ENCODE data around the gene ACCS. TPM values are rescaled to one million over a fixed set of nuclear protein-coding genes. Genes with fewer than 3 reads are reported as not detected.

Gene ACCS
- total RNA-seq, 1 donor from 2014 or later: 20.9 TPM

GRCh38 chr11:44036811-44037657 is 29.0 kb upstream of the ACCS start:
- H3K9ac ChIP-seq (ENCODE audit: low read depth in 1 of 3, low read length in 3 of 3): peak overlapping the region in 1 of 3 donors; percentile 33
- no peaks in the 10 kb centered on the region for H3K9me3 ChIP-seq (ENCODE audit: control insufficient read depth in 3 of 3, low read length in 3 of 3)
- peaks cover 0 to 11% (median 0%) of the 10 kb centered on the region in 3 donors for H3K27me3 ChIP-seq (ENCODE audit: control insufficient read depth in 3 of 3, insufficient read depth in 3 of 3, low read length in 3 of 3)
- H3K4me1 ChIP-seq (ENCODE audit: control insufficient read depth in 3 of 3, insufficient read depth in 3 of 3, low read length in 3 of 3): peaks cover 14 to 21% (median 16%) of the 10 kb centered on the region in 3 donors
- peak overlapping the region in 1 of 3 donors; percentile 13 for H3K4me3 ChIP-seq (ENCODE audit: low read length in 3 of 3)
- no peaks in the 10 kb centered on the region for H3K36me3 ChIP-seq (ENCODE audit: control insufficient read depth in 3 of 3, insufficient read depth in 3 of 3, low read length in 3 of 3)
- no peak overlapping the region for H3K27ac ChIP-seq (ENCODE audit: low read depth, low read length)

- Histone ChIP-seq H3K27ac (ENCODE audit: low read depth, low read length) (no peak overlapping the region), H3K4me1 (ENCODE audit: control insufficient read depth in 3 of 3, insufficient read depth in 3 of 3, low read length in 3 of 3) (peaks cover 9 to 15% (median 11%) of the 10 kb centered on the region in 3 donors), H3K9ac (ENCODE audit: low read depth in 1 of 3, low read length in 3 of 3) (no peak overlapping the region), H3K9me3 (ENCODE audit: control insufficient read depth in 3 of 3, low read length in 3 of 3) (no peaks in the 10 kb centered on the region), H3K36me3 (ENCODE audit: control insufficient read depth in 3 of 3, insufficient read depth in 3 of 3, low read length in 3 of 3) (no peaks in the 10 kb centered on the region), H3K27me3 (ENCODE audit: control insufficient read depth in 3 of 3, insufficient read depth in 3 of 3, low read length in 3 of 3) (peaks cover 0 to 7% (median 0%) of the 10 kb centered on the region in 3 donors), H3K4me3 (ENCODE audit: low read length in 3 of 3) (no peak overlapping the region)
Observed at GRCh38 chr11:44037658-44037998, 28.4 kb upstream of the ACCS start.

GRCh38 chr11:44043157-44043556 is 22.9 kb upstream of the ACCS start:
- no peaks in the 10 kb centered on the region for H3K27me3 ChIP-seq (ENCODE audit: control insufficient read depth in 3 of 3, insufficient read depth in 3 of 3, low read length in 3 of 3)
- no peak overlapping the region for H3K4me3 ChIP-seq (ENCODE audit: low read length in 3 of 3)
- H3K4me1 ChIP-seq (ENCODE audit: control insufficient read depth in 3 of 3, insufficient read depth in 3 of 3, low read length in 3 of 3): no peaks in the 10 kb centered on the region
- no peak overlapping the region for H3K27ac ChIP-seq (ENCODE audit: low read depth, low read length)
- H3K9me3 ChIP-seq (ENCODE audit: control insufficient read depth in 3 of 3, low read length in 3 of 3): no peaks in the 10 kb centered on the region
- H3K9ac ChIP-seq (ENCODE audit: low read depth in 1 of 3, low read length in 3 of 3): no peak overlapping the region
- H3K36me3 ChIP-seq (ENCODE audit: control insufficient read depth in 3 of 3, insufficient read depth in 3 of 3, low read length in 3 of 3): no peaks in the 10 kb centered on the region

- Histone ChIP-seq H3K36me3 (ENCODE audit: control insufficient read depth in 3 of 3, insufficient read depth in 3 of 3, low read length in 3 of 3) (no peaks in the 10 kb centered on the region), H3K4me3 (ENCODE audit: low read length in 3 of 3) (no peak overlapping the region), H3K9ac (ENCODE audit: low read depth in 1 of 3, low read length in 3 of 3) (no peak overlapping the region), H3K27me3 (ENCODE audit: control insufficient read depth in 3 of 3, insufficient read depth in 3 of 3, low read length in 3 of 3) (no peaks in the 10 kb centered on the region), H3K9me3 (ENCODE audit: control insufficient read depth in 3 of 3, low read length in 3 of 3) (no peaks in the 10 kb centered on the region), H3K4me1 (ENCODE audit: control insufficient read depth in 3 of 3, insufficient read depth in 3 of 3, low read length in 3 of 3) (no peaks in the 10 kb centered on the region), H3K27ac (ENCODE audit: low read depth, low read length) (no peak overlapping the region)
Observed at GRCh38 chr11:44046182-44046581, 19.9 kb upstream of the ACCS start.

GRCh38 chr11:44047298-44047697 is 18.8 kb upstream of the ACCS start:
- H3K9me3 ChIP-seq (ENCODE audit: control insufficient read depth in 3 of 3, low read length in 3 of 3): no peaks in the 10 kb centered on the region
- no peaks in the 10 kb centered on the region for H3K36me3 ChIP-seq (ENCODE audit: control insufficient read depth in 3 of 3, insufficient read depth in 3 of 3, low read length in 3 of 3)
- H3K4me3 ChIP-seq (ENCODE audit: low read length in 3 of 3): no peak overlapping the region
- no peak overlapping the region for H3K9ac ChIP-seq (ENCODE audit: low read depth in 1 of 3, low read length in 3 of 3)
- no peaks in the 10 kb centered on the region for H3K27me3 ChIP-seq (ENCODE audit: control insufficient read depth in 3 of 3, insufficient read depth in 3 of 3, low read length in 3 of 3)
- H3K4me1 ChIP-seq (ENCODE audit: control insufficient read depth in 3 of 3, insufficient read depth in 3 of 3, low read length in 3 of 3): no peaks in the 10 kb centered on the region
- no peak overlapping the region for H3K27ac ChIP-seq (ENCODE audit: low read depth, low read length)

- Histone ChIP-seq H3K4me3 (ENCODE audit: low read length in 3 of 3) (no peak within 1 kb of the TSS), H3K9ac (ENCODE audit: low read depth in 1 of 3, low read length in 3 of 3) (no peak within 1 kb of the TSS), H3K27me3 (ENCODE audit: control insufficient read depth in 3 of 3, insufficient read depth in 3 of 3, low read length in 3 of 3) (peaks cover 0 to 3% (median 0%) of the 10 kb centered on the region in 3 donors), H3K4me1 (ENCODE audit: control insufficient read depth in 3 of 3, insufficient read depth in 3 of 3, low read length in 3 of 3) (no peaks in the 10 kb centered on the region), H3K9me3 (ENCODE audit: control insufficient read depth in 3 of 3, low read length in 3 of 3) (no peaks in the 10 kb centered on the region), H3K27ac (ENCODE audit: low read depth, low read length) (no peak within 1 kb of the TSS), H3K36me3 (ENCODE audit: control insufficient read depth in 3 of 3, insufficient read depth in 3 of 3, low read length in 3 of 3) (no peaks in the 10 kb centered on the region)
Observed at GRCh38 chr11:44047931-44048431, 18.1 kb upstream of the ACCS start, which contains the start of gene ACCSL. Gene ACCSL (plus strand): TSS chr11:44047981. CDS start chr11:44048037, 56 bp downstream.

GRCh38 chr11:44049832-44050231 is 16.2 kb upstream of the ACCS start:
- no peak overlapping the region for H3K27ac ChIP-seq (ENCODE audit: low read depth, low read length)

GRCh38 chr11:44051171-44051570 is 14.9 kb upstream of the ACCS start:
- no peak overlapping the region for H3K4me3 ChIP-seq (ENCODE audit: low read length in 3 of 3)
- H3K4me1 ChIP-seq (ENCODE audit: control insufficient read depth in 3 of 3, insufficient read depth in 3 of 3, low read length in 3 of 3): no peaks in the 10 kb centered on the region
- H3K9me3 ChIP-seq (ENCODE audit: control insufficient read depth in 3 of 3, low read length in 3 of 3): no peaks in the 10 kb centered on the region
- H3K27me3 ChIP-seq (ENCODE audit: control insufficient read depth in 3 of 3, insufficient read depth in 3 of 3, low read length in 3 of 3): peaks cover 0 to 5% (median 0%) of the 10 kb centered on the region in 3 donors
- no peaks in the 10 kb centered on the region for H3K36me3 ChIP-seq (ENCODE audit: control insufficient read depth in 3 of 3, insufficient read depth in 3 of 3, low read length in 3 of 3)
- H3K9ac ChIP-seq (ENCODE audit: low read depth in 1 of 3, low read length in 3 of 3): no peak overlapping the region
- no peak overlapping the region for H3K27ac ChIP-seq (ENCODE audit: low read depth, low read length)

More at GRCh38 chr11:44049832-44050231, 16.2 kb upstream of the ACCS start:
- Histone ChIP-seq H3K9ac (ENCODE audit: low read depth in 1 of 3, low read length in 3 of 3) (no peak overlapping the region), H3K9me3 (ENCODE audit: control insufficient read depth in 3 of 3, low read length in 3 of 3) (no peaks in the 10 kb centered on the region), H3K36me3 (ENCODE audit: control insufficient read depth in 3 of 3, insufficient read depth in 3 of 3, low read length in 3 of 3) (no peaks in the 10 kb centered on the region), H3K27me3 (ENCODE audit: control insufficient read depth in 3 of 3, insufficient read depth in 3 of 3, low read length in 3 of 3) (peaks cover 0 to 5% (median 0%) of the 10 kb centered on the region in 3 donors), H3K4me1 (ENCODE audit: control insufficient read depth in 3 of 3, insufficient read depth in 3 of 3, low read length in 3 of 3) (no peaks in the 10 kb centered on the region), H3K4me3 (ENCODE audit: low read length in 3 of 3) (no peak overlapping the region)

GRCh38 chr11:44057340-44057739 is 8.7 kb upstream of the ACCS start:
- Histone ChIP-seq H3K4me1 (ENCODE audit: control insufficient read depth in 3 of 3, insufficient read depth in 3 of 3, low read length in 3 of 3) (no peaks in the 10 kb centered on the region), H3K27me3 (ENCODE audit: control insufficient read depth in 3 of 3, insufficient read depth in 3 of 3, low read length in 3 of 3) (peaks cover 0 to 5% (median 0%) of the 10 kb centered on the region in 3 donors), H3K9me3 (ENCODE audit: control insufficient read depth in 3 of 3, low read length in 3 of 3) (no peaks in the 10 kb centered on the region), H3K9ac (ENCODE audit: low read depth in 1 of 3, low read length in 3 of 3) (no peak overlapping the region), H3K36me3 (ENCODE audit: control insufficient read depth in 3 of 3, insufficient read depth in 3 of 3, low read length in 3 of 3) (no peaks in the 10 kb centered on the region), H3K27ac (ENCODE audit: low read depth, low read length) (no peak overlapping the region), H3K4me3 (ENCODE audit: low read length in 3 of 3) (no peak overlapping the region)

- H3K4me1 ChIP-seq (ENCODE audit: control insufficient read depth in 3 of 3, insufficient read depth in 3 of 3, low read length in 3 of 3): no peaks in the 10 kb centered on the region
- H3K27ac ChIP-seq (ENCODE audit: low read depth, low read length): no peak overlapping the region
- no peaks in the 10 kb centered on the region for H3K27me3 ChIP-seq (ENCODE audit: control insufficient read depth in 3 of 3, insufficient read depth in 3 of 3, low read length in 3 of 3)
- no peak overlapping the region for H3K4me3 ChIP-seq (ENCODE audit: low read length in 3 of 3)
- H3K36me3 ChIP-seq (ENCODE audit: control insufficient read depth in 3 of 3, insufficient read depth in 3 of 3, low read length in 3 of 3): no peaks in the 10 kb centered on the region
- H3K9ac ChIP-seq (ENCODE audit: low read depth in 1 of 3, low read length in 3 of 3): no peak overlapping the region
- H3K9me3 ChIP-seq (ENCODE audit: control insufficient read depth in 3 of 3, low read length in 3 of 3): no peaks in the 10 kb centered on the region
Observed at GRCh38 chr11:44058275-44058674, 7.8 kb upstream of the ACCS start.

All from skeletal muscle tissue (tissue), 4 donors.